ENCODE data around the gene DAB2IP. TPM values are rescaled to one million over a fixed set of nuclear protein-coding genes. Genes with fewer than 3 reads are reported as not detected.

Gene DAB2IP
- total RNA-seq, 1 experiment from 2014 or later = 31.0 TPM

- no peaks in the 10 kb centered on the region for H4K20me1 ChIP-seq (ENCODE audit: insufficient read depth)
- no peak overlapping the region for H2AFZ ChIP-seq (ENCODE audit: low read depth, low read length, poor library complexity, severe bottlenecking)
- RAD21 ChIA-PET (ENCODE audit: low non-redundant PET in 1 of 2, low total read pairs in 2 of 2, uncharacterized antibody in 2 of 2, unreplicated experiment in 2 of 2) = no interaction called here
- H3K4me3 ChIP-seq (replicated peaks in 1 of 2; ENCODE audit: low read depth in 1 of 2, low read length in 2 of 2) = no peak overlapping the region
- H3K9ac ChIP-seq (ENCODE audit: low read length) = no peak overlapping the region
- TF ChIP-seq EZH2 (IDR thresholded peaks at IDR 0.05) = no peak
- TF ChIP-seq REST (IDR thresholded peaks at IDR 0.05; ENCODE audit: low read depth) = no peak
- no peak for TF ChIP-seq YY1 (IDR thresholded peaks at IDR 0.05; ENCODE audit: extremely low read depth, insufficient replicate concordance, low read depth, low read length)
- TF ChIP-seq JUND (IDR thresholded peaks at IDR 0.05) = no peak
- no peak for TF ChIP-seq EZH2phosphoT487 (IDR thresholded peaks at IDR 0.05; ENCODE audit: borderline replicate concordance)
- TF ChIP-seq CTCF (IDR thresholded peaks at IDR 0.05 in 2 of 3, conservative IDR thresholded peaks at IDR 0.05 in 1 of 3; ENCODE audit: borderline replicate concordance in 1 of 3, insufficient read depth in 1 of 3, low read depth in 2 of 3, low read length in 2 of 3) = no peak
- no peak for TF ChIP-seq EGR1 (IDR thresholded peaks at IDR 0.05; ENCODE audit: low read depth)
- TF ChIP-seq CEBPB (IDR thresholded peaks at IDR 0.05; ENCODE audit: low read depth) = no peak
- TF ChIP-seq SP1 (IDR thresholded peaks at IDR 0.05; ENCODE audit: low read depth) = no peak
- no peak for TF ChIP-seq TCF7L2 (IDR thresholded peaks at IDR 0.05; ENCODE audit: borderline replicate concordance, extremely low read depth, insufficient read depth, insufficient read length)
- no peak for TF ChIP-seq MAX (IDR thresholded peaks at IDR 0.05)
- TF ChIP-seq RAD21 (IDR thresholded peaks at IDR 0.05; ENCODE audit: low read depth) = no peak
- no peak for TF ChIP-seq POLR2AphosphoS5 (IDR thresholded peaks at IDR 0.05; ENCODE audit: low read depth, low read length)
- TF ChIP-seq ZBTB33 (IDR thresholded peaks at IDR 0.05; ENCODE audit: extremely low read depth, insufficient replicate concordance, low read length) = no peak
- no peak for TF ChIP-seq SIN3A (IDR thresholded peaks at IDR 0.05; ENCODE audit: low read depth)
- TF ChIP-seq SRF (IDR thresholded peaks at IDR 0.05; ENCODE audit: low read depth) = no peak
- TF ChIP-seq CBX3 (IDR thresholded peaks at IDR 0.05; ENCODE audit: low read depth) = no peak
- H3K4me1 ChIP-seq (ENCODE audit: control insufficient read depth in 1 of 2, insufficient read depth in 2 of 2, low read length in 2 of 2) = peaks cover 15 to 41% of the 10 kb centered on the region in 2 experiments
- intact Hi-C loops (cut with micrococcal nuclease) = no loop called here
- POLR2A ChIA-PET = no interaction called here
- CTCF ChIA-PET = interaction anchor here (1.0 to 1.4 kb wide), 2 partner anchors 9 to 12 kb away, joined by 3 read pairs; no protein-coding TSS in a partner anchor
- H3K27ac ChIP-seq (ENCODE audit: low read depth, low read length) = no peak overlapping the region
- no peaks in the 10 kb centered on the region for H3K36me3 ChIP-seq (ENCODE audit: control insufficient read depth in 1 of 2, insufficient read depth in 2 of 2, low read length in 2 of 2)
- no peaks in the 10 kb centered on the region for H3K9me3 ChIP-seq (ENCODE audit: control insufficient read depth in 1 of 2, insufficient read depth in 1 of 2, low read depth in 1 of 2, low read length in 2 of 2)
- no peak overlapping the region for H3K4me2 ChIP-seq (ENCODE audit: low read length)
- BruUV-seq (replicated peaks) = no TSS peak
- H3K79me2 ChIP-seq (ENCODE audit: insufficient read depth, low read length) = no peaks in the 10 kb centered on the region
- H3K9me2 ChIP-seq (ENCODE audit: insufficient read depth) = no peaks in the 10 kb centered on the region
- H3K27me3 ChIP-seq (ENCODE audit: insufficient read depth, low read length) = no peaks in the 10 kb centered on the region
- ATAC-seq (no peak), DNase-seq (ENCODE audit: low read depth, low spot score) (no peak)
These were observed 39.3 kb downstream of the DAB2IP start for GRCh38 chr9:121690766-121691165.

Data from HCT116 (cell line).